Suprapubic skin (tissue), 4 donors: Measurements from ENCODE around the gene NIPSNAP2. TPM values are rescaled to one million over a fixed set of nuclear protein-coding genes. Genes with fewer than 3 reads are reported as not detected.
"Not testable (repeated sequence)": the region's sequence is repeated elsewhere in the genome, so short reads cannot be mapped to it uniquely, and the experiment has no call there.

Source experiments
- DNase-seq, 2 donors: peaks; one replicate each; pipeline ENCODE4 v3.0.0-alpha.2; 2019; ENCODE audit warnings: low spot score in 2 of 2
- H3K27ac ChIP-seq: fragments of 200-600 bp; sonication (generic); one replicate; pipeline ENCODE4 v1.5.1; 2019
- H3K27me3 ChIP-seq: fragments of 200-600 bp; sonication (generic); one replicate; pipeline ENCODE4 v1.5.1; 2019
- H3K36me3 ChIP-seq: fragments of 200-600 bp; sonication (generic); one replicate; pipeline ENCODE4 v1.5.1; 2019
- H3K4me1 ChIP-seq: fragments of 200-600 bp; sonication (generic); one replicate; pipeline ENCODE4 v1.5.1; 2019
- H3K4me3 ChIP-seq: fragments of 200-600 bp; sonication (generic); one replicate; pipeline ENCODE4 v1.5.1; 2019; ENCODE audit warnings: mild to moderate bottlenecking
- H3K9me3 ChIP-seq: fragments of 200-600 bp; sonication (generic); one replicate; pipeline ENCODE4 v1.5.1; 2019
- CTCF ChIP-seq, 2 donors: fragments of 200-600 bp in 1 of 2; fragments of 450-650 bp in 1 of 2; sonication (generic) in 1 of 2; IDR thresholded peaks; one replicate each; pipeline ENCODE4 v1.5.1; 2016 to 2019; ENCODE audit warnings: antibody characterized with exemption in 2 of 2, mild to moderate bottlenecking in 1 of 2, moderate library complexity in 1 of 2
- EP300 ChIP-seq: sonication (generic); formaldehyde crosslinking; IDR thresholded peaks from one replicate; pipeline ENCODE4 v1.6.1; 2017; ENCODE audit warnings: antibody characterized with exemption
- POLR2A ChIP-seq, 2 donors: fragments of 450-650 bp; IDR thresholded peaks; one replicate each; pipeline ENCODE4 v1.6.1; 2017; ENCODE audit warnings: antibody characterized with exemption in 2 of 2, mild to moderate bottlenecking in 2 of 2, moderate library complexity in 2 of 2
- POLR2AphosphoS5 ChIP-seq, 3 donors: sonication (generic); formaldehyde crosslinking; IDR thresholded peaks; one replicate each; pipeline ENCODE4 v1.6.1; 2017; ENCODE audit warnings: antibody characterized with exemption in 3 of 3
- WGBS: methylation state at CpG from one replicate; pipeline ENCODE4 v1.1.5; 2018; 5-methylcytosine and 5-hydroxymethylcytosine counted together
- total RNA-seq, 4 donors: library from RNA; depleted of rRNA; stranded (reverse); fragments of >200 nt; gene quantifications; one replicate each; pipeline ENCODE4 v1.1.0, GENCODE V29; 2016

NIPSNAP2 gene
- total RNA-seq, 4 donors from 2014 or later = 37.4 to 59.3 (median 48.6) TPM

- 87% methylated on average over 7 of the region's 7 CpGs for WGBS
- no peak overlapping the region for H3K27ac ChIP-seq
- TF ChIP-seq EP300 = no peak
- TF ChIP-seq POLR2A (IDR thresholded peaks at IDR 0.05) = no peak
- no peak for TF ChIP-seq CTCF (IDR thresholded peaks at IDR 0.05)
- H3K4me1 ChIP-seq = no peaks in the 10 kb centered on the region
- H3K4me3 ChIP-seq = no peak overlapping the region
- peaks cover 51% of the 10 kb centered on the region for H3K9me3 ChIP-seq
- peaks cover 13% of the 10 kb centered on the region for H3K36me3 ChIP-seq
- no peaks in the 10 kb centered on the region for H3K27me3 ChIP-seq
- DNase-seq = no peak
Observed at GRCh38 chr7:55939514-55940123, 24.8 kb upstream of the NIPSNAP2 start.

GRCh38 chr7:55946545-55946944 is 17.8 kb upstream of the NIPSNAP2 start:
- WGBS = 90% methylated on average over 5 of the region's 5 CpGs
- TF ChIP-seq POLR2A (IDR thresholded peaks at IDR 0.05) (no peak), EP300 (no peak), POLR2AphosphoS5 (IDR thresholded peaks at IDR 0.05) (no peak), CTCF (IDR thresholded peaks at IDR 0.05) (no peak)
- no peak for DNase-seq
- H3K36me3 ChIP-seq = no peaks in the 10 kb centered on the region
- peaks cover 5% of the 10 kb centered on the region for H3K9me3 ChIP-seq
- no peak overlapping the region for H3K4me3 ChIP-seq
- no peak overlapping the region for H3K27ac ChIP-seq
- H3K4me1 ChIP-seq = no peaks in the 10 kb centered on the region
- no peaks in the 10 kb centered on the region for H3K27me3 ChIP-seq

GRCh38 chr7:55951637-55952351 is 12.6 kb upstream of the NIPSNAP2 start, which contains the start of gene MRPS17:
Gene MRPS17 (plus strand): TSS chr7:55951877. CDS start chr7:55953196, 1,319 bp downstream.
- H3K4me3 ChIP-seq = peak within 1 kb of the TSS; percentile 81
- peaks cover 8% of the 10 kb centered on the region for H3K4me1 ChIP-seq
- H3K27me3 ChIP-seq = no peaks in the 10 kb centered on the region
- peaks cover 23% of the 10 kb centered on the region for H3K36me3 ChIP-seq
- peak; percentile 93 to 94 for DNase-seq
- TF ChIP-seq CTCF (IDR thresholded peaks at IDR 0.05) (no peak), POLR2A (IDR thresholded peaks at IDR 0.05) (peak in 1 of 2 donors; percentile 63), POLR2AphosphoS5 (IDR thresholded peaks at IDR 0.05) (peak; percentile 21 to 87 (median 62)), EP300 (no peak)
- peak within 1 kb of the TSS; percentile 71 for H3K27ac ChIP-seq
- WGBS = under 1% methylated on average over 24 of the region's 53 CpGs
- H3K9me3 ChIP-seq = no peaks in the 10 kb centered on the region

- H3K4me1 ChIP-seq, H3K27me3 ChIP-seq, DNase-seq, H3K9me3 ChIP-seq: not testable (repeated sequence)
- Histone ChIP-seq H3K27ac (peak overlapping the region; percentile 71), H3K4me3 (peak overlapping the region; percentile 81), H3K36me3 (peaks cover 23% of the 10 kb centered on the region)
- 34% methylated on average over 19 of the region's 19 CpGs for WGBS
Observed at GRCh38 chr7:55952352-55952671, 12.1 kb upstream of the NIPSNAP2 start.

- Histone ChIP-seq H3K36me3 (peaks cover 23% of the 10 kb centered on the region), H3K4me1 (peaks cover 8% of the 10 kb centered on the region), H3K9me3 (no peaks in the 10 kb centered on the region), H3K27ac (no peak overlapping the region), H3K4me3 (no peak overlapping the region), H3K27me3 (no peaks in the 10 kb centered on the region)
- WGBS = 88% methylated on average over 11 of the region's 11 CpGs
- no peak for TF ChIP-seq POLR2AphosphoS5 (IDR thresholded peaks at IDR 0.05)
- no peak for TF ChIP-seq EP300
- no peak for TF ChIP-seq CTCF (IDR thresholded peaks at IDR 0.05)
- no peak for TF ChIP-seq POLR2A (IDR thresholded peaks at IDR 0.05)
- no peak for DNase-seq
Observed at GRCh38 chr7:55953707-55954475, 10.5 kb upstream of the NIPSNAP2 start.
